Measurements from ENCODE around the gene ADGRL3.

GRCh38 chr4:61245069-61245714 is 45.1 kb downstream of the ADGRL3 start:
- TF ChIP-seq CTCF (IDR thresholded peaks at IDR 0.05) (no peak), POLR2A (IDR thresholded peaks at IDR 0.05) (no peak), EP300 (IDR thresholded peaks at IDR 0.05) (no peak)
